Stomach smooth muscle (tissue), 2 donors: Measurements from ENCODE around the gene TSGA10IP.

Experiments
- H3K27ac ChIP-seq: one replicate; pipeline ENCODE4 v1.7.0; 2013; ENCODE audit warnings: mild to moderate bottlenecking, low read length, inconsistent platforms
- H3K27me3 ChIP-seq, 2 donors: one replicate each; pipeline ENCODE4 v1.7.0; 2013; ENCODE audit warnings: low read length in 2 of 2; ENCODE audit not compliant: insufficient read depth in 2 of 2, control insufficient read depth in 1 of 2
- H3K36me3 ChIP-seq, 2 donors: one replicate each; pipeline ENCODE4 v1.7.0; 2013; ENCODE audit warnings: low read length in 2 of 2; ENCODE audit not compliant: control insufficient read depth in 2 of 2, insufficient read depth in 2 of 2
- H3K4me1 ChIP-seq: one replicate; pipeline ENCODE4 v1.7.0; 2013; ENCODE audit warnings: low read length; ENCODE audit not compliant: control insufficient read depth, insufficient read depth
- H3K4me3 ChIP-seq, 2 donors: one replicate each; pipeline ENCODE4 v1.7.0; 2013; ENCODE audit warnings: low read length in 2 of 2
- H3K9ac ChIP-seq, 2 donors: one replicate each; pipeline ENCODE4 v1.7.0; 2013; ENCODE audit warnings: low read length in 2 of 2, mild to moderate bottlenecking in 1 of 2
- H3K9me3 ChIP-seq, 2 donors: one replicate each; pipeline ENCODE4 v1.7.0; 2013; ENCODE audit warnings: low read length in 2 of 2; ENCODE audit not compliant: control insufficient read depth in 2 of 2
- donor health status: healthy.
- donor health status: Pancreatic carcinoma.

TSGA10IP gene

GRCh38 chr11:65977621-65978390 is 32.5 kb downstream of the TSGA10IP start:
- Histone ChIP-seq H3K4me1 (no peaks in the 10 kb centered on the region), H3K27ac (no peak overlapping the region), H3K36me3 (peaks cover 19 to 27% of the 10 kb centered on the region in 2 donors)

GRCh38 chr11:65978391-65979238 is 33.3 kb downstream of the TSGA10IP start:
- Histone ChIP-seq H3K27me3 (no peaks in the 10 kb centered on the region), H3K4me1 (peaks cover 1% of the 10 kb centered on the region), H3K4me3 (no peak overlapping the region), H3K36me3 (peaks cover 14 to 22% of the 10 kb centered on the region in 2 donors), H3K9ac (no peak overlapping the region), H3K27ac (no peak overlapping the region), H3K9me3 (no peaks in the 10 kb centered on the region)

More at GRCh38 chr11:65977621-65978390, 32.5 kb downstream of the TSGA10IP start:
- H3K9me3 ChIP-seq, result no peaks in the 10 kb centered on the region
- H3K9ac ChIP-seq, result no peak overlapping the region
- no peak overlapping the region for H3K4me3 ChIP-seq
- H3K27me3 ChIP-seq, result no peaks in the 10 kb centered on the region

GRCh38 chr11:65979261-65979759 is 34.0 kb downstream of the TSGA10IP start:
- Histone ChIP-seq H3K4me3 (no peak overlapping the region), H3K4me1 (peaks cover 2% of the 10 kb centered on the region), H3K9me3 (no peaks in the 10 kb centered on the region), H3K27me3 (no peaks in the 10 kb centered on the region), H3K36me3 (peaks cover 14 to 22% of the 10 kb centered on the region in 2 donors), H3K9ac (no peak overlapping the region), H3K27ac (no peak overlapping the region)

- no peaks in the 10 kb centered on the region for H3K9me3 ChIP-seq
- no peak overlapping the region for H3K27ac ChIP-seq
- H3K27me3 ChIP-seq, result no peaks in the 10 kb centered on the region
- H3K36me3 ChIP-seq, result peaks cover 14 to 21% of the 10 kb centered on the region in 2 donors
- H3K4me1 ChIP-seq, result peaks cover 8% of the 10 kb centered on the region
- H3K9ac ChIP-seq, result no peak overlapping the region
- H3K4me3 ChIP-seq, result no peak overlapping the region
Observed at GRCh38 chr11:65981101-65981740, 35.9 kb downstream of the TSGA10IP start.

- H3K36me3 ChIP-seq, result peaks cover 8 to 16% of the 10 kb centered on the region in 2 donors
- no peak overlapping the region for H3K27ac ChIP-seq
- H3K27me3 ChIP-seq, result no peaks in the 10 kb centered on the region
- no peaks in the 10 kb centered on the region for H3K9me3 ChIP-seq
- no peak overlapping the region for H3K4me3 ChIP-seq
- no peak overlapping the region for H3K9ac ChIP-seq
- peaks cover 8% of the 10 kb centered on the region for H3K4me1 ChIP-seq
Observed at GRCh38 chr11:65981972-65982823, 36.9 kb downstream of the TSGA10IP start.

GRCh38 chr11:65982824-65983588 is 37.7 kb downstream of the TSGA10IP start:
- peak overlapping the region; percentile 62 for H3K27ac ChIP-seq
- no peaks in the 10 kb centered on the region for H3K9me3 ChIP-seq

GRCh38 chr11:65983589-65983987 is 38.3 kb downstream of the TSGA10IP start:
- no peak overlapping the region for H3K9ac ChIP-seq
- peaks cover 4 to 8% of the 10 kb centered on the region in 2 donors for H3K36me3 ChIP-seq
- peaks cover 8% of the 10 kb centered on the region for H3K4me1 ChIP-seq
- no peaks in the 10 kb centered on the region for H3K27me3 ChIP-seq
- no peak overlapping the region for H3K4me3 ChIP-seq
- peak overlapping the region; percentile 62 for H3K27ac ChIP-seq
- H3K9me3 ChIP-seq, result no peaks in the 10 kb centered on the region

More at GRCh38 chr11:65982824-65983588, 37.7 kb downstream of the TSGA10IP start:
- Histone ChIP-seq H3K4me3 (no peak overlapping the region), H3K9ac (no peak overlapping the region), H3K27me3 (no peaks in the 10 kb centered on the region), H3K36me3 (peaks cover 4 to 8% of the 10 kb centered on the region in 2 donors), H3K4me1 (peaks cover 8% of the 10 kb centered on the region)

GRCh38 chr11:65987336-65987735 is 42.1 kb downstream of the TSGA10IP start:
- Histone ChIP-seq H3K27ac (no peak overlapping the region), H3K4me3 (no peak overlapping the region), H3K4me1 (peaks cover 11% of the 10 kb centered on the region), H3K9me3 (no peaks in the 10 kb centered on the region), H3K27me3 (no peaks in the 10 kb centered on the region), H3K9ac (no peak overlapping the region), H3K36me3 (no peaks in the 10 kb centered on the region)

- Histone ChIP-seq H3K4me3 (no peak overlapping the region), H3K36me3 (no peaks in the 10 kb centered on the region), H3K9me3 (no peaks in the 10 kb centered on the region), H3K27ac (peak overlapping the region; percentile 31), H3K4me1 (peaks cover 9% of the 10 kb centered on the region), H3K27me3 (no peaks in the 10 kb centered on the region), H3K9ac (no peak overlapping the region)
Observed at GRCh38 chr11:65988791-65989592, 43.7 kb downstream of the TSGA10IP start.
